Neuronal stem cell (in vitro differentiated cells): Measurements from ENCODE around the gene MAEL.

Experiments
- DNase-seq: peaks from one replicate; pipeline ENCODE4 v3.0.0-alpha.2; 2013; ENCODE audit warnings: low spot score
- H2AFZ ChIP-seq: one replicate; pipeline ENCODE4 v1.6.1; 2013; ENCODE audit warnings: mild to moderate bottlenecking, low read length, inconsistent platforms
- H2AK5ac ChIP-seq: 2 replicates; pipeline ENCODE4 v1.6.1; 2013; ENCODE audit warnings: low read depth, mild to moderate bottlenecking, inconsistent platforms, low read length, moderate library complexity, mixed read lengths
- H2BK120ac ChIP-seq: 2 replicates; pipeline ENCODE4 v1.6.1; 2013; ENCODE audit warnings: low read depth, mild to moderate bottlenecking, inconsistent platforms, low read length, moderate library complexity, mixed read lengths
- H2BK12ac ChIP-seq: one replicate; pipeline ENCODE4 v1.6.1; 2013; ENCODE audit warnings: low read length, inconsistent platforms
- H2BK15ac ChIP-seq: 2 replicates; pipeline ENCODE4 v1.6.1; 2013; ENCODE audit warnings: mild to moderate bottlenecking, low read length, inconsistent platforms, mixed read lengths
- H2BK5ac ChIP-seq: one replicate; pipeline ENCODE4 v1.6.1; 2013; ENCODE audit warnings: inconsistent platforms, mild to moderate bottlenecking, low read length, moderate library complexity
- H3K14ac ChIP-seq: one replicate; pipeline ENCODE4 v1.6.1; 2013; ENCODE audit warnings: low read length, inconsistent platforms
- H3K18ac ChIP-seq: 2 replicates; pipeline ENCODE4 v1.6.1; 2013; ENCODE audit warnings: low read length, inconsistent platforms
- H3K23ac ChIP-seq: 2 replicates; pipeline ENCODE4 v1.6.1; 2013; ENCODE audit warnings: low read depth, mild to moderate bottlenecking, mixed read lengths, low read length, inconsistent platforms; ENCODE audit not compliant: poor library complexity
- H3K27ac ChIP-seq: replicated peaks from 3 replicates; pipeline ENCODE4 v1.5.1; 2013; ENCODE audit warnings: low read length, inconsistent platforms
- H3K27me3 ChIP-seq, 3 experiments: 2 replicates each; pipeline ENCODE4 v1.6.1; 2013; ENCODE audit warnings: low read length in 3 of 3, mild to moderate bottlenecking in 2 of 3, inconsistent platforms in 1 of 3, low read depth in 1 of 3, mixed read lengths in 1 of 3, moderate library complexity in 1 of 3; ENCODE audit not compliant: control insufficient read depth in 3 of 3, insufficient read depth in 3 of 3
- H3K36me3 ChIP-seq, 2 donors: replicated peaks in 1 of 2; 2 replicates each; pipeline ENCODE4 v1.6.1; 2013; ENCODE audit warnings: low read length in 2 of 2; ENCODE audit not compliant: control insufficient read depth in 2 of 2, insufficient read depth in 2 of 2
- H3K4ac ChIP-seq: 2 replicates; pipeline ENCODE4 v1.6.1; 2013; ENCODE audit warnings: inconsistent platforms, mild to moderate bottlenecking, low read length, moderate library complexity
- H3K4me1 ChIP-seq, 2 donors: 1 replicate in 1 of 2; 2 replicates in 1 of 2; pipeline ENCODE4 v1.6.1; 2013; ENCODE audit warnings: low read length in 2 of 2, low read depth in 1 of 2; ENCODE audit not compliant: control insufficient read depth in 2 of 2, insufficient read depth in 1 of 2
- H3K4me2 ChIP-seq: one replicate; pipeline ENCODE4 v1.6.1; 2013; ENCODE audit warnings: mild to moderate bottlenecking, low read length, inconsistent platforms; ENCODE audit not compliant: insufficient read depth, poor library complexity, severe bottlenecking
- H3K4me3 ChIP-seq, 2 donors: 2 replicates each; pipeline ENCODE4 v1.5.1; 2013; ENCODE audit warnings: low read length in 2 of 2, mild to moderate bottlenecking in 2 of 2, inconsistent platforms in 1 of 2, moderate library complexity in 1 of 2
- H3K79me1 ChIP-seq: one replicate; pipeline ENCODE4 v1.6.1; 2013; ENCODE audit warnings: low read depth, mild to moderate bottlenecking, inconsistent platforms, low read length, moderate library complexity
- H3K9ac ChIP-seq: one replicate; pipeline ENCODE4 v1.6.1; 2013; ENCODE audit warnings: mild to moderate bottlenecking, low read depth, low read length, inconsistent platforms; ENCODE audit not compliant: poor library complexity
- H3K9me3 ChIP-seq, 2 donors: replicated peaks in 1 of 2; 2 replicates each; pipeline versions ENCODE3 to v1.6.1; 2013; ENCODE audit warnings: low read length in 2 of 2, mild to moderate bottlenecking in 2 of 2, inconsistent platforms in 1 of 2, low read depth in 1 of 2, mixed read lengths in 1 of 2, moderate library complexity in 1 of 2; ENCODE audit not compliant: control insufficient read depth in 2 of 2, insufficient read depth in 1 of 2
- H4K8ac ChIP-seq: one replicate; pipeline ENCODE4 v1.6.1; 2013; ENCODE audit warnings: low read depth, mild to moderate bottlenecking, inconsistent platforms, low read length, moderate library complexity
- H4K91ac ChIP-seq: one replicate; pipeline ENCODE4 v1.6.1; 2013; ENCODE audit warnings: low read length, low read depth, mild to moderate bottlenecking, inconsistent platforms; ENCODE audit not compliant: poor library complexity
- WGBS, 2 donors: extraction: QIAGEN DNeasy Blood & Tissue Kit; methylation state at CpG; one replicate each; pipeline ENCODE4 v1.1.7; 2013; ENCODE audit warnings: missing lambda C conversion rate in 2 of 2, mixed read lengths in 1 of 2; ENCODE audit not compliant: insufficient read length in 2 of 2, insufficient replicate concordance in 1 of 2; ENCODE audit errors: extremely low coverage in 2 of 2; 5-methylcytosine and 5-hydroxymethylcytosine counted together

The MAEL gene

DNA sequence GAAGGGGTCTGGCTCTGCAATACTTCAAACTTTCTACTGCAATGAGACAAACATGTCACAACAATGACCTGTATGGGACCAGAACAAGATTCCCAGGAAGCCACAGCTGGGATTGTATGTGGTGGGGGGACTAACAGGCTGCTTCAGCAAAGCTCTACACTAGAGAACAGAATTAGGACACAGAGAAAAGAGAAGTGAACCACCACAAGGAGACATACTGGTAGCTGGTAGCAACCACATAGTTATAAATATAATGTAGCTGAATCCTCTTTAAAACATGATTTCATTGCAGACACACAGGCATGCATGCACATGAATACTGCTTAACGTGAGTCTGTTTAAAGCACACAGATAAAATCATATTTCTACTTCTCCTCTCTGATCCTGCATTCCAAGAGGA lies 10.3 kb upstream of the MAEL start:
- no peak for DNase-seq
- Histone ChIP-seq H3K36me3 (no peaks in the 10 kb centered on the region), H4K8ac (no peak overlapping the region), H3K18ac (no peak overlapping the region), H2AK5ac (no peak overlapping the region), H3K4ac (no peak overlapping the region), H4K91ac (no peak overlapping the region), H2BK12ac (no peak overlapping the region), H3K4me3 (no peak overlapping the region), H2BK120ac (no peak overlapping the region), H3K79me1 (no peaks in the 10 kb centered on the region), H3K14ac (no peak overlapping the region), H3K9me3 (no peaks in the 10 kb centered on the region), H3K27me3 (peaks cover 0 to 8% (median 7%) of the 10 kb centered on the region in 3 experiments), H3K23ac (no peak overlapping the region), H2AFZ (no peak overlapping the region), H3K9ac (no peak overlapping the region), H3K4me1 (peaks cover 7 to 15% of the 10 kb centered on the region in 2 donors), H2BK5ac (no peak overlapping the region), H3K4me2 (no peak overlapping the region), H3K27ac (no peak overlapping the region), H2BK15ac (no peak overlapping the region)
- no CpG with 5 or more reads among the region's 1 CpG for WGBS, 2 donors

GRCh38 chr1:166980383-166980782 lies 8.7 kb upstream of the MAEL start:
- Histone ChIP-seq H3K27ac (no peak overlapping the region), H2BK12ac (no peak overlapping the region), H3K4me1 (peaks cover 2 to 7% of the 10 kb centered on the region in 2 donors), H3K9ac (no peak overlapping the region), H3K27me3 (peaks cover 0 to 8% (median 7%) of the 10 kb centered on the region in 3 experiments), H3K4ac (no peak overlapping the region), H2BK5ac (no peak overlapping the region), H3K4me3 (no peak overlapping the region), H3K14ac (no peak overlapping the region), H2AFZ (peak overlapping the region; percentile 14), H2BK120ac (no peak overlapping the region), H2BK15ac (no peak overlapping the region), H4K91ac (no peak overlapping the region), H3K18ac (no peak overlapping the region), H3K36me3 (no peaks in the 10 kb centered on the region), H3K4me2 (no peak overlapping the region), H3K79me1 (no peaks in the 10 kb centered on the region), H3K9me3 (no peaks in the 10 kb centered on the region), H3K23ac (no peak overlapping the region), H2AK5ac (no peak overlapping the region), H4K8ac (no peak overlapping the region)
- no CpG with 5 or more reads among the region's 1 CpG for WGBS, 2 donors
- DNase-seq = no peak

DNA sequence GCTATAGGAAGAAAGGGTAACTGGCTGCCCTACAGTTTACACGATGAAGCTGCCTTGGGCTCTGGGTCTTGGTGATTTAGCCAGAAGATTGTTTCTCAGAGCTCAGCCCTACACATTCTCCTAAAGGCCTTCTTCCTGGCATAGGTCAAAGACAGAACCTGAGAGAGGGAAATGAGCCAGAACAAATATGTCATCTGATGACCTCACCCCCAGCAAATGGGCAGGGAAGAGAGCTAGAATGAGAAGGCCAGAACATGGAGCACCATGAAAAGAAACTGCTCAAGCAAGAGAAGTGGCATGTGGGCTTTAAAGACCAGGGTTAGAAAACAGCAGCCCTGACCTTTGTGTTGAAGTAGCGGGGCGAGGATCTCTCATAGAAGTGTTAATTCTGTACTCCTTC lies 8.3 kb upstream of the MAEL start:
- H3K27ac ChIP-seq = no peak overlapping the region
- H4K91ac ChIP-seq = no peak overlapping the region
- H4K8ac ChIP-seq = no peak overlapping the region
- peaks cover 2 to 7% of the 10 kb centered on the region in 2 donors for H3K4me1 ChIP-seq
- no peak for DNase-seq
- no peak overlapping the region for H3K4me3 ChIP-seq
- no peak overlapping the region for H2BK5ac ChIP-seq
- H2AFZ ChIP-seq = peak overlapping the region; percentile 14
- H3K4me2 ChIP-seq = no peak overlapping the region
- H2AK5ac ChIP-seq = no peak overlapping the region
- H3K4ac ChIP-seq = no peak overlapping the region
- H3K36me3 ChIP-seq = no peaks in the 10 kb centered on the region
- WGBS, 2 donors = no CpG with 5 or more reads among the region's 3 CpGs
- H3K23ac ChIP-seq = no peak overlapping the region
- no peaks in the 10 kb centered on the region for H3K79me1 ChIP-seq
- no peak overlapping the region for H2BK120ac ChIP-seq
- H2BK12ac ChIP-seq = no peak overlapping the region
- no peaks in the 10 kb centered on the region for H3K9me3 ChIP-seq
- no peak overlapping the region for H2BK15ac ChIP-seq
- H3K18ac ChIP-seq = no peak overlapping the region
- no peak overlapping the region for H3K9ac ChIP-seq
- H3K14ac ChIP-seq = no peak overlapping the region
- H3K27me3 ChIP-seq = peaks cover 0 to 8% (median 7%) of the 10 kb centered on the region in 3 experiments

DNA sequence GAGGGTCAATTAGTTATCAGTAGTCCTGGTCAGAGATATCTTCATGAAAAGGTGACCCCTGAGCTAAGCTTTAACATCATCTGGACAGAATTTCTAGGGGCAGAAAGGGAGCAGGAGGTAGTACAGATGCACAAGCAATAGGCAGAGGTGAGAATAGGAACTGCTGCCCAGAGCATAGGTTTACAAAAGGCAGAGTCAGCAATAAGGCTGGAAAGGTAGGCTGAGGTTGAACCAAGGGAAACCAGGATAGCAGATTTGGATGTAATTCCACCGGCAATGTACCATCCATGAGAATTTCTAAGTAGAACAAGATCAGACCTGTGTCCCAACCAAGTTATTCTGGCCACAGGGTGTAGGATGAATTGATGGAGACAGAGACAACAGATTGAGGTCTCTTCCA lies 7.5 kb upstream of the MAEL start:
- H2BK12ac ChIP-seq = no peak overlapping the region
- no CpG with 5 or more reads among the region's 1 CpG for WGBS, 2 donors

More for the DNA sequence above, 7.5 kb upstream of the MAEL start:
- H3K27me3 ChIP-seq = peaks cover 0 to 3% (median 2%) of the 10 kb centered on the region in 3 experiments
- H3K9me3 ChIP-seq = no peaks in the 10 kb centered on the region
- H2BK5ac ChIP-seq = no peak overlapping the region
- H3K23ac ChIP-seq = no peak overlapping the region
- no peak overlapping the region for H3K4me2 ChIP-seq
- no peak overlapping the region for H4K8ac ChIP-seq
- no peak for DNase-seq
- H2AK5ac ChIP-seq = no peak overlapping the region
- no peak overlapping the region for H3K14ac ChIP-seq
- H2BK120ac ChIP-seq = no peak overlapping the region
- no peaks in the 10 kb centered on the region for H3K36me3 ChIP-seq
- no peak overlapping the region for H3K4ac ChIP-seq
- no peak overlapping the region for H2BK15ac ChIP-seq
- H3K18ac ChIP-seq = no peak overlapping the region
- H4K91ac ChIP-seq = no peak overlapping the region
- peaks cover 2 to 5% of the 10 kb centered on the region in 2 donors for H3K4me1 ChIP-seq
- no peak overlapping the region for H3K4me3 ChIP-seq
- H3K27ac ChIP-seq = no peak overlapping the region
- H3K9ac ChIP-seq = no peak overlapping the region
- H3K79me1 ChIP-seq = no peaks in the 10 kb centered on the region
- no peak overlapping the region for H2AFZ ChIP-seq
